ENCODE results near the gene NAV2.

Gene NAV2

DNA sequence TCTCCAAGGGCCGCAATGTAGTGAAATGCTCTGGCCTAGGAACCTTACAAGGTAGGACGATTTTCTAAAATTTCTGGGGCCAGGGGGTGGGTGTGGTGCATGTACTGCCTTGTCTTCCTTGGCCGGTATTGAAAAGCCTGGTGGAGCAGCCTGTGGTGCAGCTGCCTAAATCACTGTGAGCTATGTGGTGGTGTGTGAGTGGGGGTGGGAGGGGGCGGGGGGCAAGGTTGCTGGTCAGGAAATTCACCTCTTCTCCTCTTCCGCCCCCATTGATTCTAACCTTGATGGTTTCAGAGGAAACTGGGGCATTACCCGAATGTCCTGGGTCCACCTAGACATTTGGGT, 310.4 kb downstream of the NAV2 start:
- no peak for DNase-seq (ENCODE audit: low read depth)
- H3K4me3 ChIP-seq (ENCODE audit: low read length): no peak overlapping the region
- TF ChIP-seq, protein P1, sequence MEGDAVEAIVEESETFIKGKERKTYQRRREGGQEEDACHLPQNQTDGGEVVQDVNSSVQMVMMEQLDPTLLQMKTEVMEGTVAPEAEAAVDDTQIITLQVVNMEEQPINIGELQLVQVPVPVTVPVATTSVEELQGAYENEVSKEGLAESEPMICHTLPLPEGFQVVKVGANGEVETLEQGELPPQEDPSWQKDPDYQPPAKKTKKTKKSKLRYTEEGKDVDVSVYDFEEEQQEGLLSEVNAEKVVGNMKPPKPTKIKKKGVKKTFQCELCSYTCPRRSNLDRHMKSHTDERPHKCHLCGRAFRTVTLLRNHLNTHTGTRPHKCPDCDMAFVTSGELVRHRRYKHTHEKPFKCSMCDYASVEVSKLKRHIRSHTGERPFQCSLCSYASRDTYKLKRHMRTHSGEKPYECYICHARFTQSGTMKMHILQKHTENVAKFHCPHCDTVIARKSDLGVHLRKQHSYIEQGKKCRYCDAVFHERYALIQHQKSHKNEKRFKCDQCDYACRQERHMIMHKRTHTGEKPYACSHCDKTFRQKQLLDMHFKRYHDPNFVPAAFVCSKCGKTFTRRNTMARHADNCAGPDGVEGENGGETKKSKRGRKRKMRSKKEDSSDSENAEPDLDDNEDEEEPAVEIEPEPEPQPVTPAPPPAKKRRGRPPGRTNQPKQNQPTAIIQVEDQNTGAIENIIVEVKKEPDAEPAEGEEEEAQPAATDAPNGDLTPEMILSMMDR (conservative IDR thresholded peaks at IDR 0.05; ENCODE audit: low read length): no peak

DNA sequence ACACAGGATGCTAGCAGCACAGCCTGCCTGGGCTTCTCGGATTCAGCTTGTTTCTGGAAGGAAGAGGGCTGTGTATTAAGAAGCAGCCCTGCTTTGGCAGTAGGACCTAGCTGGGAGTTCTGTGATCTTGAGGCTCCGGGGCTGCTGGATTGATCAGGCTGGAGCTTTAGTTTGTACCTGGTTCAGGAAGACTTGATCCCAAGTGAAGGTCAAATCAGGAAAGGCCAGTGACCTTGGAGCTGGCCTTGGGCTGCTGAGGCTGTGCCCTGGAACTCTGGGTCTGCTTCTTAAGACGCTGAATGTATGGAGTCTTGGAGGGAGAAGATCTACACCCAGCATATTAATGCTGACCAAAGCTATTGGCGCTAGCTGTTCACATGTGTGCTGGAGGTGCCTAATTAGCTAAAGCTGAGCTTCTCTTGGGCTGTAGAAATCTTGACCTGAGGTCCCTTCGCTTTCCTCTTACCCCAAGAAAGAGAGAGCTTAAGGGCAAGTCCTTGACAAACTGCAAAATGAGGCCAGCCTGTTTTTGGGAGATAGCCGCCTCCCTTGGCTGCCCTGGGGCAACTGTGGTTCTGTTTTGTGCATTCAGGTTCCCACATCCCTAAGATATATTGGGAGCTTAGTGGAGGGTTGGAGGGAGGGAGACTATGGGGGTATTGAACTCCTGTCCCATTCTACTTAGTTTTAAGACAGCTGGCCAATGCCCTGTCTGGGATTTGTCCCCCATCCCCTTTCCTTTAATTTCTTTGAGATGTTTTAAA, 311.7 kb downstream of the NAV2 start:
- no peak for DNase-seq (ENCODE audit: low read depth)
- H3K4me3 ChIP-seq (ENCODE audit: low read length): no peak overlapping the region
- TF ChIP-seq, protein P1 (conservative IDR thresholded peaks at IDR 0.05; ENCODE audit: low read length): no peak

DNA sequence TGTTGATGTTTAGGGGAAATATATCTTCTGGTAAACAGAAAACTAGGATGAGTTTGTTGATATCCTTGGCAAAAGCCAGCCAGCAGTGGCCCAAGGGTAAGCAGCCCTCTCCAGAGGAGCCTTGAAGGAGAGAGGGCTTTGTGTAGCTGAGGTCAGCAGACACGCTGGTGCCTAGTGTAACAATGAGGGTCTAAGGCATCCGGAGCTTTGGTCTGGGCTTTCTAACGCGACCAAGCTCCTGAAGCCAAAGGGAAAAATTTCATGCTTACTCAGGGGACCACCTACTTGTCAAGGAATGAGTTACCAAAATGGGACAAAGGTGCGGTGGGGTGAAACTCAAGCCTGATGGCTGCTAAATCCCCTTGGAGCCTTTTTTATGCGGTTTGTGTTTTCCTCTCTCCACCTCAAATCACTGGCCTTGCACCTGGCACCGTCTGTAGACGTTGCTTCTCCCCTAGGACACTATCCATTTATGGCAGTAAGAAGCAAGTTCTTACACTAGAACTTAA, 312.7 kb downstream of the NAV2 start:
- no peak overlapping the region for H3K4me3 ChIP-seq (ENCODE audit: low read length)

DNA sequence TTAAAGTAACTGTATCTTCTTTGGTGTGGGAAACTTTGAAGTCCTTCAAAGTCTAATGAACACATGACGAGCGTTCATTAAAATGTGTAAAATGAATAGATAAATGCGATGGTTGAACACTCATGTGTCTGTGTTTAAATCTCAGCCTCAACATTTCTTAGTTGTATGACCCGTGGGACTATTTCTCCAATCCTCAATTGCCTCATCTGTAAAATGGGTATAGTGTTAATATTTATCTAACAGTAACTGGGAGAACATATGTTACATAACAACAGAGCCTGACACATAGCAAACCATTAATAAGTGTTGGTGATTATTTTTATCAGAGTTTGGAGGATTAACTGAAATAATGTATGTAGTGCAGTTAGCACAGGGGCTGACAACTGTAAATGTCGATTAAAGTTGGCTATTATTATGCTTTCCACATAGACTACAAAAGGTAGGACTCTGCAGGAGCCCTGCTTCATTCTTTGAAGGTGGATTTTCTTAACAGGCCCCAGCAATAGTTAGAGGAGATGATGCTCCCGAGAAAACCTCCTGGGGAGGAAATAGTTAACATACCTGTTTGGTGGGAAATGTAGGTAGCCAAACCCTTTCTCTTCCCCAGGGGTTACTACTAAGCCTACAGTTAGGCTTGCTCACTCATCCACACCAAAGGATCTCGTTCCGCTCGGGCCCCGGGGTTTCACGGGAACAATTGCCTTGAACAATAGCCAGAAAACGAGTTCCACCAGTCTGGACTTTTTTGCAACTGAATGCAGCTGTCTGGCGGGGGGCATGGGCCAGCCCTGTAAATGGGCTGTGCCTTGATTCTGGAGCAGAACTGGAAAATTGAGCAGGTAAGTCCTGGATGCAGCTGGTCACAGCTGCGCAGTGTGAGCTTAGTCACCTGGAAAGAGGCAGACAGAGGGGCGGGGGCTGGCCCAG, 314.3 kb downstream of the NAV2 start:
- DNase-seq (ENCODE audit: low read depth): no peak
- TF ChIP-seq, protein P1 (conservative IDR thresholded peaks at IDR 0.05; ENCODE audit: low read length): no peak
- H3K4me3 ChIP-seq (ENCODE audit: low read length): no peak overlapping the region

More for the DNA sequence above, 312.7 kb downstream of the NAV2 start:
- TF ChIP-seq, protein P1 (conservative IDR thresholded peaks at IDR 0.05; ENCODE audit: low read length): no peak
- DNase-seq (ENCODE audit: low read depth): no peak

DNA sequence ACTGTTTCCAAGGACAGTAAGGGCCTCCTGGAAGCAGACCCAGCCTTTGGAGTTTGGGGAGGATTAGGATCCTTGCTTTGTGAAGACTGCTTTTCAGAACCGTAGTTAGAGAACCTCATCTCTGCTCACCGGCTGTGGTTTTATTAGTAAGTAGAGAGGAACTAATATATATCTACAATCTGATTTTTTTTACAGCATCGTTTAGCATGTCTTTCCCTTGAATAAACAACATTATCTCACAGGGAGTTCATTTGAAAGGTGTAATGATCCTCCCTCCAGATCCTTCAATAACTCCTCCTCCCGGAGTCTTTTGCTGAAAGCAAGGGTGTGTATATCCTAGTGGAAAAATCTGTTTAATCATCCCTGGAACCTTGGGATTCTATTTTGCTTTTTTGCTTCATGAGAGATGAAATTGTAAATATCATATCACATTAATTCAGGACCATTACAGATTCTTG, 314.9 kb downstream of the NAV2 start:
- TF ChIP-seq, protein P1 (conservative IDR thresholded peaks at IDR 0.05; ENCODE audit: low read length): no peak
- no peak for DNase-seq (ENCODE audit: low read depth)
- H3K4me3 ChIP-seq (ENCODE audit: low read length): no peak overlapping the region

DNA sequence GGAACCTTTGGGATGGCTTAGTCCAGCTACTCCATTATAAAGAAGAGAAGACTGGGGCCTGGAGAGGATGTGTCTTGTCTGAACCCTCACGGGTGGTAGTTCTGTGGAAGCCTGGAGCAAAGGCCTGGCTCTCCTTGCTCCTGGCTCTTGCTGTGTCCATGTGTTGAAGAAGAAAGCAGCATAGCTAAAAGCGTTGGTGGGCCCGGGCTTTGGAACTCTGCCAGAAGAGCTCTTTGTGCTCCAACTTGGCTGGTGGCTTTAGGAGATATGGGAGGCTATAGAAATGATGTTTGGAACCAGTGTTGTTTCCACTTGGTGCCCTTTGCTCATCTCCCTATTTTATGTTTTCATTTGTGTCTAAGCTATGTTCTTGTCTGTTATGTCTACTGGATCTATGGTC, 316.6 kb downstream of the NAV2 start:
- TF ChIP-seq, protein P1 (conservative IDR thresholded peaks at IDR 0.05; ENCODE audit: low read length): no peak
- no peak overlapping the region for H3K4me3 ChIP-seq (ENCODE audit: low read length)
- DNase-seq (ENCODE audit: low read depth): no peak
